Tibial nerve (tissue), 4 donors: ENCODE measurements around the gene SLC66A2. TPM values are rescaled to one million over a fixed set of nuclear protein-coding genes. Genes with fewer than 3 reads are reported as not detected.
"Not testable (repeated sequence)": the region's sequence is repeated elsewhere in the genome, so short reads cannot be mapped to it uniquely, and the experiment has no call there.

Experiments
- DNase-seq, 2 donors: peaks; one replicate each; pipeline ENCODE4 v3.0.0-alpha.2; 2019; ENCODE audit warnings: low spot score in 2 of 2
- H3K27ac ChIP-seq, 4 donors: fragments of 200-600 bp; sonication (generic) in 3 of 4; one replicate each; pipeline ENCODE4 v1.5.1; 2017 to 2019; ENCODE audit warnings: mild to moderate bottlenecking in 1 of 4
- H3K27me3 ChIP-seq, 2 donors: fragments of 200-600 bp; sonication (generic) in 1 of 2; one replicate each; pipeline versions ENCODE4 v1.5.1 to v1.6.0; 2017 to 2019
- H3K36me3 ChIP-seq, 3 donors: fragments of 200-600 bp; sonication (generic); one replicate each; pipeline ENCODE4 v1.5.1; 2018 to 2019
- H3K4me1 ChIP-seq, 4 donors: fragments of 200-600 bp; sonication (generic) in 3 of 4; one replicate each; pipeline ENCODE4 v1.5.1; 2017 to 2019
- H3K4me3 ChIP-seq, 4 donors: fragments of 200-600 bp; sonication (generic) in 3 of 4; one replicate each; pipeline ENCODE4 v1.5.1; 2017 to 2019; ENCODE audit warnings: mild to moderate bottlenecking in 1 of 4, moderate library complexity in 1 of 4
- H3K9me3 ChIP-seq, 4 donors: fragments of 200-600 bp; sonication (generic) in 3 of 4; one replicate each; pipeline ENCODE4 v1.5.1; 2017 to 2019
- CTCF ChIP-seq, 5 experiments: fragments of 200-600 bp in 3 of 5; fragments of 450-650 bp in 2 of 5; sonication (generic) in 3 of 5; IDR thresholded peaks; one replicate each; pipeline ENCODE4 v1.5.1; 2016 to 2019; ENCODE audit warnings: antibody characterized with exemption in 5 of 5, mild to moderate bottlenecking in 3 of 5, moderate library complexity in 2 of 5
- EP300 ChIP-seq, 2 donors: sonication (generic); formaldehyde crosslinking; IDR thresholded peaks; one replicate each; pipeline ENCODE4 v1.6.1; 2017; ENCODE audit warnings: antibody characterized with exemption in 2 of 2, mild to moderate bottlenecking in 1 of 2
- POLR2A ChIP-seq, 2 donors: fragments of 450-650 bp; IDR thresholded peaks; one replicate each; pipeline ENCODE4 v1.6.1; 2017; ENCODE audit warnings: antibody characterized with exemption in 2 of 2, mild to moderate bottlenecking in 2 of 2, moderate library complexity in 2 of 2
- WGBS, 2 donors: methylation state at CpG; one replicate each; pipeline ENCODE4 v1.1.5; 2018; 5-methylcytosine and 5-hydroxymethylcytosine counted together
- total RNA-seq, 4 donors: library from RNA; depleted of rRNA; stranded (reverse); fragments of >200 nt; gene quantifications; one replicate each; pipeline ENCODE4 v1.1.0, GENCODE V29; 2016

SLC66A2 gene
- total RNA-seq, 4 donors from 2014 or later, result 112 to 361 (median 222) TPM

DNA sequence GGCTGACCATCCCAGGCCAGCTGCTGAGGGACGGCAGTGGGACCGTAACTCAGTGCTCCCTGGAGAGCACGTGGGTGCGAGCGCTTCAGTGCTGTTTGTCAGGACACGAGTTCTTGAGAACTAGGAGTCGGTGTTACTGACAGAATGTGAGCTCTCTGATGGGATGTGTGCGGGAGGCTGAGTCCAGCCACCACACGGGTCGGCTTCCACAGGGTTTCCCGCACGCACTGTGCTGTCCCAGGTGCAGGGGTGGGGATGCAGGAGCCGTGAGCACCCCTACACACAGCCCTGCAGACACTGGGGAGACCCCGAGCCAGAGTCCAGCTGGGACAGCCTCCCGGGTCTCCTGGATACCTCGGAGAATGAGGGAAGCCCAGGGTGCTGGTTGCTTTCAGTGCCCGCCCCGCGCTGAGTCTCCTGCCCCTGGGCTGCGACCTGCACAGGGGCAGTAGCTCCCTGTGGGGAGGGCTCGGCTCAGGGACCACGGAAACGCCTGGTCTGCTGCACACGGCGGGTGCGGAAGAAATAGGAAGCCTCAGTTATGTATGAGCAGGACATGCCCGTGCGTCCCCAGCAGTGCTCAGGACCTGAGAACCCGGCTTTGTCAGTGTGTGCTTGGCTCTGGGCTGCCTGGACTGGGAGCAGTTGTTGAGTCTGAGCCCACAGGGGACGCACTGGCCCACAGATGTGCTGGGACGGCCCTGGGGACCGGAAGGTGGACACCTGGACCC is 82.5 kb downstream of the SLC66A2 start:
- DNase-seq, result peak in 1 of 2 donors; percentile 6
- 84 to 86% methylated on average over 32 of the region's 32 CpGs for WGBS, 2 donors
- Histone ChIP-seq H3K4me1 (peaks cover 0 to 5% (median 0%) of the 10 kb centered on the region in 4 donors), H3K36me3 (no peaks in the 10 kb centered on the region), H3K4me3 (no peak overlapping the region), H3K27ac (no peak overlapping the region), H3K27me3 (peaks cover 0 to 12% of the 10 kb centered on the region in 2 donors), H3K9me3 (peaks cover 0 to 18% (median 0%) of the 10 kb centered on the region in 4 donors)
- TF ChIP-seq POLR2A (IDR thresholded peaks at IDR 0.05) (no peak), EP300 (IDR thresholded peaks at IDR 0.05) (no peak), CTCF (IDR thresholded peaks at IDR 0.05) (no peak)

- Histone ChIP-seq H3K4me3 (no peak overlapping the region), H3K9me3 (peaks cover 0 to 22% (median 0%) of the 10 kb centered on the region in 4 donors), H3K4me1 (no peaks in the 10 kb centered on the region), H3K27me3 (peaks cover 0 to 10% of the 10 kb centered on the region in 2 donors), H3K27ac (no peak overlapping the region), H3K36me3 (no peaks in the 10 kb centered on the region)
- DNase-seq, result peak in 1 of 2 donors; percentile 4
- TF ChIP-seq EP300 (IDR thresholded peaks at IDR 0.05) (no peak), CTCF (IDR thresholded peaks at IDR 0.05) (no peak), POLR2A (IDR thresholded peaks at IDR 0.05) (no peak)
- WGBS, 2 donors, result 90 to 91% methylated on average over 29 of the region's 29 CpGs
Observed at GRCh38 chr18:79868168-79868784, 83.2 kb downstream of the SLC66A2 start.

- H3K9me3 ChIP-seq, result peaks cover 0 to 27% (median 0%) of the 10 kb centered on the region in 4 donors
- TF ChIP-seq POLR2A (IDR thresholded peaks at IDR 0.05) (no peak), CTCF (IDR thresholded peaks at IDR 0.05) (no peak), EP300 (IDR thresholded peaks at IDR 0.05) (no peak)
- H3K4me1 ChIP-seq, result no peaks in the 10 kb centered on the region
- H3K27me3 ChIP-seq, result peaks cover 0 to 4% of the 10 kb centered on the region in 2 donors
- 88 to 90% methylated on average over 16 of the region's 16 CpGs for WGBS, 2 donors
- peak in 1 of 2 donors; percentile 6 for DNase-seq
- no peak overlapping the region for H3K4me3 ChIP-seq
- no peak overlapping the region for H3K27ac ChIP-seq
- H3K36me3 ChIP-seq, result no peaks in the 10 kb centered on the region
Observed at GRCh38 chr18:79867666-79868065, 83.8 kb downstream of the SLC66A2 start.

GRCh38 chr18:79866889-79867574 is 84.4 kb downstream of the SLC66A2 start:
- no peaks in the 10 kb centered on the region for H3K27me3 ChIP-seq
- 88 to 89% methylated on average over 20 of the region's 20 CpGs for WGBS, 2 donors
- peak in 1 of 2 donors; percentile 4 for DNase-seq
- H3K9me3 ChIP-seq, result peaks cover 0 to 34% (median 0%) of the 10 kb centered on the region in 4 donors
- no peak for TF ChIP-seq EP300 (IDR thresholded peaks at IDR 0.05)
- no peak for TF ChIP-seq CTCF (IDR thresholded peaks at IDR 0.05)
- TF ChIP-seq POLR2A (IDR thresholded peaks at IDR 0.05), result no peak
- H3K36me3 ChIP-seq, result no peaks in the 10 kb centered on the region
- H3K27ac ChIP-seq, result no peak overlapping the region
- H3K4me3 ChIP-seq, result no peak overlapping the region
- no peaks in the 10 kb centered on the region for H3K4me1 ChIP-seq

- H3K4me3 ChIP-seq, DNase-seq, H3K27ac ChIP-seq, H3K36me3 ChIP-seq, H3K27me3 ChIP-seq, H3K4me1 ChIP-seq: not testable (repeated sequence)
- peaks cover 0 to 45% (median 0%) of the 10 kb centered on the region in 4 donors for H3K9me3 ChIP-seq
- WGBS, 2 donors, result 65 to 79% methylated on average over 3 of the region's 3 CpGs
Observed at GRCh38 chr18:79865951-79866350, 85.5 kb downstream of the SLC66A2 start.

DNA sequence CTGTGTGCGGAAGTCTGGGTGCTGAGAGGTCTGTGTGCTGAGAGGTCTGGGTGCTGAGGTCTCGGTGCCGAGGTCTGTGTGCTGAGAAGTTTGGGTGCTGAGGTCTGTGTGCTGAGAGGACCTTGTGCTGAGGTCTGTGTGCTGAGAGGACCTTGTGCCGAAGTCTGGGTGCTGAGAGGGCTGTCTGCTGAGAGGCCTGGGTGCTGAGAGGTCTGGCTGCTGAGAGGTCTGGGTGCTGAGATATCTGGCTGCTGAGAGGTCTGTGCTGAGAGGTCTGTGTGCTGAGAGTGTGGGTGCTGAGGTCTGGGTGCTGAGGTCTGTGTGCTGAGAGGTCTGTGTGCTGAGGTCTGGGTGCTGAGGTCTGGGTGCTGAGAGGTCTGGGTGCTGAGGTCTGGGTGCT is 86.5 kb downstream of the SLC66A2 start:
- H3K4me3 ChIP-seq, H3K4me1 ChIP-seq, H3K27ac ChIP-seq, H3K36me3 ChIP-seq, H3K27me3 ChIP-seq: not testable (repeated sequence)
- peak in 1 of 2 donors; percentile 4 for DNase-seq
- 94 to 95% methylated on average over 4 of the region's 4 CpGs for WGBS, 2 donors
- H3K9me3 ChIP-seq, result peaks cover 0 to 49% (median 0%) of the 10 kb centered on the region in 4 donors
